Transverse colon (tissue), 4 donors: ENCODE results near the gene RELL2. TPM values are rescaled to one million over a fixed set of nuclear protein-coding genes. Genes with fewer than 3 reads are reported as not detected.

Experiments
- DNase-seq: peaks from one replicate; pipeline ENCODE4 v3.0.0-alpha.2; 2019
- H3K27ac ChIP-seq, 4 donors: fragments of 200-600 bp; sonication (generic); 2 replicates each; pipeline ENCODE4 v1.5.1; 2016 to 2018; ENCODE audit warnings: inconsistent platforms in 4 of 4
- H3K27me3 ChIP-seq: fragments of 200-600 bp; sonication (generic); 2 replicates; pipeline ENCODE4 v1.5.1; 2017; ENCODE audit warnings: inconsistent platforms
- H3K36me3 ChIP-seq, 4 donors: fragments of 200-600 bp; sonication (generic); 2 replicates each; pipeline ENCODE4 v1.5.1; 2017 to 2019; ENCODE audit warnings: inconsistent platforms in 4 of 4
- H3K4me1 ChIP-seq, 4 donors: fragments of 200-600 bp; sonication (generic); 2 replicates each; pipeline ENCODE4 v1.5.1; 2017 to 2020; ENCODE audit warnings: inconsistent platforms in 4 of 4
- H3K4me3 ChIP-seq, 4 donors: fragments of 200-600 bp; sonication (generic); 1 replicate in 1 of 4; 2 replicates in 3 of 4; pipeline versions ENCODE4 v1.5.1 to v1.6.1; 2017 to 2019; ENCODE audit warnings: inconsistent platforms in 4 of 4
- H3K9me3 ChIP-seq, 2 donors: fragments of 200-600 bp; sonication (generic); 2 replicates each; pipeline ENCODE4 v1.5.1; 2017 to 2019; ENCODE audit warnings: inconsistent platforms in 2 of 2
- EP300 ChIP-seq: sonication (generic); formaldehyde crosslinking; IDR thresholded peaks from one replicate; pipeline ENCODE4 v1.6.1; 2017; ENCODE audit warnings: antibody characterized with exemption, low read depth
- POLR2A ChIP-seq: fragments of 450-650 bp; IDR thresholded peaks from one replicate; pipeline ENCODE4 v1.6.1; 2016; ENCODE audit warnings: antibody characterized with exemption, mild to moderate bottlenecking, moderate library complexity
- POLR2AphosphoS5 ChIP-seq, 3 donors: sonication (generic); formaldehyde crosslinking; IDR thresholded peaks; one replicate each; pipeline ENCODE4 v1.6.1; 2016; ENCODE audit warnings: antibody characterized with exemption in 3 of 3
- WGBS, 2 donors: methylation state at CpG; one replicate each; pipeline ENCODE4 v1.1.5; 2018; ENCODE audit warnings: low coverage in 1 of 2; 5-methylcytosine and 5-hydroxymethylcytosine counted together
- in situ Hi-C, 4 donors: fragments of 200-750 bp; cut with MboI; loops; one replicate each; pipeline versions ENCODE4 v1.15.0 to v1.15.1; 2017; ENCODE audit warnings: low sequenced_read_pairs in 3 of 4, low pct_ligation_motif_present in 1 of 4, low pct_unique_long_range_greater_than_20kb in 1 of 4
- intact Hi-C: fragments of 100-400 bp; cut with DNase I; formaldehyde crosslinking; loops from one replicate; pipeline ENCODE4 v1.15.1; 2023; ENCODE audit warnings: low total_unique reads
- total RNA-seq, 4 donors: library from RNA; depleted of rRNA; stranded (reverse); fragments of >200 nt; gene quantifications; one replicate each; pipeline ENCODE4 v1.1.0, GENCODE V29; 2016
- TF ChIP-seq, protein P1 (sequence below), 5 experiments: fragments of 200-600 bp in 3 of 5; fragments of 450-650 bp in 2 of 5; sonication (generic) in 3 of 5; IDR thresholded peaks; 1 replicate in 2 of 5; 2 replicates in 3 of 5; pipeline ENCODE4 v1.5.1; 2016 to 2017; ENCODE audit warnings: antibody characterized with exemption in 5 of 5, inconsistent platforms in 3 of 5, mild to moderate bottlenecking in 2 of 5, moderate library complexity in 1 of 5

RELL2 gene
- total RNA-seq, 4 donors from 2014 or later: 4.4 to 19.1 (median 7.5) TPM

DNA sequence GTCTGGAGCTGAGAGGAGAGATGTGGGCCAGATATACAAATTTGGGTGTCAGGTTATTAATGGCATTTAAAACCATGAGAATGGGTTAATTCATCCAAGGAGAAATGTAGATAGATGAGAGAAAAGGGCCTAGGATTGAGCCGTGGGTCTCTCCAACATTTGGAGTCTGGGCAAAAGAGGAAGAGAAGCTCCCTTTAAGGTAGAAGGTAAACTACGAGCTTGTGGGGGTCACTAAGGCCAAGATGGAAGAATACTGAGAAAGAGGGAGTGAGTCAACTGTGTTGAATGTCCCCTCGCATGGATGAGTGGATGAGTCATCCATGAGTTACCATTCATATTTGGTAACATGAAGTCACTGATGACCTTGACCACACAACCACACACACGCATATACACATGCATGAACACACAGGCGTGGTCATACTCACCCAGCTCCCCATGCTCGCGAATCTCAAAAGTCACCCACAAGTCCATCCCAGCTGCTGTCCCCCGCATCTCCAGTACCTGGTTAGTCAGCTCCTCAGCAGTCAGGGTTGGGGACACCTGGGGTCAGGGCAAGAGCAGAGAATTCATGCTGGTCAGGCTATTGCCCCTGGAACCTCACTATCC, 21.2 kb downstream of the RELL2 start:
- TF ChIP-seq, protein P1, sequence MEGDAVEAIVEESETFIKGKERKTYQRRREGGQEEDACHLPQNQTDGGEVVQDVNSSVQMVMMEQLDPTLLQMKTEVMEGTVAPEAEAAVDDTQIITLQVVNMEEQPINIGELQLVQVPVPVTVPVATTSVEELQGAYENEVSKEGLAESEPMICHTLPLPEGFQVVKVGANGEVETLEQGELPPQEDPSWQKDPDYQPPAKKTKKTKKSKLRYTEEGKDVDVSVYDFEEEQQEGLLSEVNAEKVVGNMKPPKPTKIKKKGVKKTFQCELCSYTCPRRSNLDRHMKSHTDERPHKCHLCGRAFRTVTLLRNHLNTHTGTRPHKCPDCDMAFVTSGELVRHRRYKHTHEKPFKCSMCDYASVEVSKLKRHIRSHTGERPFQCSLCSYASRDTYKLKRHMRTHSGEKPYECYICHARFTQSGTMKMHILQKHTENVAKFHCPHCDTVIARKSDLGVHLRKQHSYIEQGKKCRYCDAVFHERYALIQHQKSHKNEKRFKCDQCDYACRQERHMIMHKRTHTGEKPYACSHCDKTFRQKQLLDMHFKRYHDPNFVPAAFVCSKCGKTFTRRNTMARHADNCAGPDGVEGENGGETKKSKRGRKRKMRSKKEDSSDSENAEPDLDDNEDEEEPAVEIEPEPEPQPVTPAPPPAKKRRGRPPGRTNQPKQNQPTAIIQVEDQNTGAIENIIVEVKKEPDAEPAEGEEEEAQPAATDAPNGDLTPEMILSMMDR (IDR thresholded peaks at IDR 0.05): no peak
- TF ChIP-seq EP300 (no peak), POLR2AphosphoS5 (IDR thresholded peaks at IDR 0.05) (no peak), POLR2A (no peak)
- 51 to 72% methylated on average over 3 to 8 of the region's 8 CpGs for WGBS, 2 donors
- Histone ChIP-seq H3K27ac (no peak overlapping the region), H3K27me3 (no peaks in the 10 kb centered on the region), H3K4me1 (no peaks in the 10 kb centered on the region), H3K4me3 (no peak overlapping the region), H3K9me3 (no peaks in the 10 kb centered on the region), H3K36me3 (no peaks in the 10 kb centered on the region)
- in situ Hi-C loops: no loop called here
- intact Hi-C loops: no loop called here
- DNase-seq: no peak

DNA sequence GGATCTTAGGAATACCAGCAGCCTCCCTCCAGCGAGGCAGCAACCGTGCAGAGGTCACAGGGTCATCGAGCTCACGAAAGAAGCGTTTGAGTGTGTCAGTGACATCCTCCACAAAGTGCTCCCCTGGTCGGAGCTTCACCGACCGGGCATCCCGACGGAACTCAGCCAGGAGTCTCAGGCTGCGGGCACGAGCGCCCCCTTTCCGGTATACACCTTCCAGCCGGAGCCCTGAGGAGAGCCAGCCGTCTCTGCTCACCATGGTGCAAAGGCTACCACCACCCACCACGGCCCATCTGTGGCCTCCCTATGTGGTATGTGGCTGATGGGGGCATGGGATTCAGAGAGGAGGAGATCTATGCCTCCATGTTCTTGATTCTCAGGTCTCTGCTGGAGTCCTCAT, 25.2 kb downstream of the RELL2 start:
- Histone ChIP-seq H3K4me1 (peaks cover 0 to 5% (median 2%) of the 10 kb centered on the region in 4 donors), H3K4me3 (no peak overlapping the region), H3K27me3 (no peaks in the 10 kb centered on the region), H3K27ac (no peak overlapping the region), H3K9me3 (no peaks in the 10 kb centered on the region), H3K36me3 (no peaks in the 10 kb centered on the region)
- TF ChIP-seq EP300 (no peak), POLR2A (no peak), POLR2AphosphoS5 (IDR thresholded peaks at IDR 0.05) (no peak)
- TF ChIP-seq, protein P1 (IDR thresholded peaks at IDR 0.05): no peak
- DNase-seq: no peak
- intact Hi-C loops (no loop called here), in situ Hi-C loops (no loop called here)
- WGBS, 2 donors: 88% methylated on average over 17 of the region's 17 CpGs; no CpG with 5 or more reads in 1 of the 2 donors

DNA sequence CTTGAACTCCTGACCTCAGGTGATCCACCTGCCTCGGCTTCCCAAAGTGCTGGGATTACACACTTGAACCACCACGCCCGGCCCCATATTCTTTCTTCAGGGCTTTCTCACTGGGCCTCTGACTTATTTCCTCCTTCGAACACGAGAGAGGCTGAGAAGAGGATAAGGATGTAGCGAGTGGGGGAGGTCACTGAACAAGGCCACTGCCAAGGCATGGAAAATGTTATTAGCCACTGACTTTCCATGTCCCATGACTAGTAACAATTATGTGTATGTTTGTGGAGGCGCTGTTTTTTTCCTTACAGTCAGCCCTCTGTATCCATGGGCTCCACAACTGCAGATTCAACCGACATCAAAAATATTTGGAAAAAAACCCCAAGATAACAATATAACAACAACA, 26.7 kb downstream of the RELL2 start:
- no peak overlapping the region for H3K27ac ChIP-seq
- 87 to 100% methylated on average over 1 to 8 of the region's 8 CpGs for whole genome bisulfite sequencing, 2 donors
- DNase-seq: no peak
- peaks cover 0 to 5% (median 2%) of the 10 kb centered on the region in 4 donors for H3K4me1 ChIP-seq
- TF ChIP-seq EP300: no peak
- TF ChIP-seq, protein P1 (IDR thresholded peaks at IDR 0.05): no peak
- intact Hi-C loops: no loop called here
- H3K9me3 ChIP-seq: no peaks in the 10 kb centered on the region
- no peak overlapping the region for H3K4me3 ChIP-seq
- H3K36me3 ChIP-seq: no peaks in the 10 kb centered on the region
- in situ Hi-C loops: no loop called here
- no peaks in the 10 kb centered on the region for H3K27me3 ChIP-seq

DNA sequence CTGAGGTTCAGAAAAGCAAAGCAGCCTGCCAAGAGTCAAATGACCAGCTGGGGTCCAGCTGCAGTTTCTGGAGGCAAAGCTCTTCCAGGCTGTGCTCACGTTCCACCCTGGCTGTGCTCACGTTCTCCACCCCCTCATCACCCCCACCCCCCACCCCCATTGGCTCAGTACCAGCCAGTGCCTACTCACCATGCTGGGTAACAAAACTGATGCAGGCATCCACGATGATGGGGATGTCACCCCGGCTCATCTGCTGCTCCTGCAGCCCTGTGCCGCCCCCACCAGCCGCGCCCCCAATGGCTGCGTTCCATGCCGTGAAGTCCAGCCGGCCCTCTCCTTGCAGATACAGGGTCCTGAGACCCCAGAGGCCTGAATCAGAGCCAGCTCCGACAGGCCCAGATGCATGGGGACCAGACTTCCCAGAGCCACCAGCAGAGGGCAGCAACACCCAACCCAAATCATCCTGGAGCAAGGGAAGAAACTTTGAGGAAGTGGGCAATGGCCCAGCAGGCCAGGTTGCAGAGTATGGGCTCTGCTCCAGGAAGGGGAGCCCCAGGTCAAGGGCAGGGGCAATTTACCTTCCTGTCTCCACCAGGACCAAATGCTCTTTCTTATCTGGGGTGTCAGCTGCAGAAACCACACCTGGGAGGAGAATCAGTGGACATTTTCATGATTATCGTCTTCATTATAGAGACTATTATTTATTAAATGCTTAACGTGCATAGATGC, 28.1 kb downstream of the RELL2 start:
- no peaks in the 10 kb centered on the region for H3K9me3 ChIP-seq
- H3K4me3 ChIP-seq: no peak overlapping the region
- 35 to 49% methylated on average over 3 to 10 of the region's 13 CpGs for WGBS, 2 donors
- no peak for TF ChIP-seq EP300
- TF ChIP-seq, protein P1 (IDR thresholded peaks at IDR 0.05): peak; percentile 80 to 94 (median 90)
- H3K27me3 ChIP-seq: no peaks in the 10 kb centered on the region
- H3K27ac ChIP-seq: peak overlapping the region in 1 of 4 donors; percentile 39
- intact Hi-C loops: no loop called here
- DNase-seq: peak; percentile 86
- no peaks in the 10 kb centered on the region for H3K36me3 ChIP-seq
- in situ Hi-C loops: no loop called here
- H3K4me1 ChIP-seq: peaks cover 0 to 5% (median 2%) of the 10 kb centered on the region in 4 donors
